DOHH2 (cell line): ENCODE data around the gene EEA1.

Experiments used
- H3F3A ChIP-seq: fragments of 200-600 bp; sonication (generic), shearing (Covaris generic); 2 replicates; pipeline ENCODE4 v1.6.0; 2016; ENCODE audit warnings: antibody characterized with exemption, mild to moderate bottlenecking; ENCODE audit not compliant: control insufficient read depth, insufficient read depth
- H3K27ac ChIP-seq: fragments of 200-600 bp; sonication (generic); 2 replicates; pipeline ENCODE4 v1.5.1; 2014; ENCODE audit warnings: low read depth, mild to moderate bottlenecking, low read length, moderate library complexity
- H3K27me3 ChIP-seq: fragments of 200-600 bp; sonication (generic); 2 replicates; pipeline ENCODE4 v1.6.1; 2014; ENCODE audit warnings: mild to moderate bottlenecking, low read length, mixed read lengths; ENCODE audit not compliant: control insufficient read depth
- H3K36me3 ChIP-seq: fragments of 200-600 bp; sonication (generic); 2 replicates; pipeline ENCODE4 v1.6.1; 2014; ENCODE audit warnings: mild to moderate bottlenecking, low read length, moderate library complexity, mixed read lengths; ENCODE audit not compliant: control insufficient read depth
- H3K4me1 ChIP-seq: fragments of 200-600 bp; sonication (generic); 2 replicates; pipeline ENCODE4 v1.6.1; 2014; ENCODE audit warnings: mild to moderate bottlenecking, low read length, mixed read lengths; ENCODE audit not compliant: control insufficient read depth
- H3K4me2 ChIP-seq: fragments of 200-600 bp; sonication (generic); 2 replicates; pipeline ENCODE4 v1.6.0; 2014; ENCODE audit warnings: mild to moderate bottlenecking, low read length, moderate library complexity
- H3K4me3 ChIP-seq: fragments of 200-600 bp; sonication (generic); 2 replicates; pipeline ENCODE4 v1.5.1; 2014; ENCODE audit warnings: mild to moderate bottlenecking, low read length, mixed read lengths
- H3K79me2 ChIP-seq: fragments of 200-600 bp; sonication (generic); 2 replicates; pipeline ENCODE4 v1.6.1; 2014; ENCODE audit warnings: mild to moderate bottlenecking, low read length, mixed read lengths; ENCODE audit not compliant: control insufficient read depth
- H3K9me2 ChIP-seq: fragments of 200-600 bp; sonication (generic); replicated peaks from 2 replicates; pipeline ENCODE4 v1.6.1; 2014; ENCODE audit warnings: mild to moderate bottlenecking, low read length, mixed read lengths; ENCODE audit not compliant: control insufficient read depth
- H3K9me3 ChIP-seq: fragments of 200-600 bp; sonication (generic); 2 replicates; pipeline ENCODE4 v1.6.1; 2014; ENCODE audit warnings: antibody characterized with exemption, low read length, mixed read lengths; ENCODE audit not compliant: control insufficient read depth, insufficient read depth
- H4K20me1 ChIP-seq: fragments of 200-600 bp; sonication (generic); 2 replicates; pipeline ENCODE4 v1.6.0; 2014; ENCODE audit warnings: low read depth, mild to moderate bottlenecking, antibody characterized with exemption, low read length, moderate library complexity; ENCODE audit not compliant: control insufficient read depth, insufficient read depth
- CTCF ChIP-seq: fragments of 200-600 bp; sonication (generic); IDR thresholded peaks from one replicate; pipeline ENCODE4 v1.5.1; 2014; ENCODE audit warnings: antibody characterized with exemption, mild to moderate bottlenecking, low read depth, low read length; ENCODE audit not compliant: poor library complexity, severe bottlenecking
- EZH2phosphoT487 ChIP-seq: fragments of 200-600 bp; sonication (generic); IDR thresholded peaks from 2 replicates; pipeline ENCODE4 v1.6.1; 2017; ENCODE audit warnings: borderline replicate concordance, mild to moderate bottlenecking, antibody characterized with exemption, low read length, moderate library complexity, mixed read lengths

The EEA1 gene

GRCh38 chr12:92947589-92948215 is 18.6 kb upstream of the EEA1 start:
- Histone ChIP-seq H3F3A (no peaks in the 10 kb centered on the region), H3K27me3 (no peaks in the 10 kb centered on the region), H3K79me2 (no peaks in the 10 kb centered on the region), H3K4me1 (peaks cover 6% of the 10 kb centered on the region), H3K9me3 (no peaks in the 10 kb centered on the region), H3K4me3 (no peak overlapping the region), H3K4me2 (no peak overlapping the region), H3K9me2 (no peaks in the 10 kb centered on the region), H3K36me3 (no peaks in the 10 kb centered on the region), H3K27ac (no peak overlapping the region), H4K20me1 (no peaks in the 10 kb centered on the region)
- TF ChIP-seq CTCF (no peak), EZH2phosphoT487 (no peak)

GRCh38 chr12:92945659-92946220 is 16.6 kb upstream of the EEA1 start:
- no peaks in the 10 kb centered on the region for H3K79me2 ChIP-seq
- TF ChIP-seq CTCF (no peak), EZH2phosphoT487 (no peak)
- H3F3A ChIP-seq: no peaks in the 10 kb centered on the region
- no peaks in the 10 kb centered on the region for H4K20me1 ChIP-seq
- H3K4me3 ChIP-seq: no peak overlapping the region
- H3K4me2 ChIP-seq: no peak overlapping the region
- no peaks in the 10 kb centered on the region for H3K9me2 ChIP-seq
- no peaks in the 10 kb centered on the region for H3K36me3 ChIP-seq
- no peak overlapping the region for H3K27ac ChIP-seq
- H3K4me1 ChIP-seq: peaks cover 10% of the 10 kb centered on the region
- no peaks in the 10 kb centered on the region for H3K27me3 ChIP-seq
- peaks cover 4% of the 10 kb centered on the region; the same call in 1 of the 2 replicates for H3K9me3 ChIP-seq

GRCh38 chr12:92943482-92944250 is 14.6 kb upstream of the EEA1 start:
- H3K4me1 ChIP-seq: peaks cover 11% of the 10 kb centered on the region
- H3K4me2 ChIP-seq: no peak overlapping the region
- H3K4me3 ChIP-seq: no peak overlapping the region
- H3K27me3 ChIP-seq: no peaks in the 10 kb centered on the region
- H3K27ac ChIP-seq: no peak overlapping the region
- H4K20me1 ChIP-seq: no peaks in the 10 kb centered on the region
- H3K9me2 ChIP-seq: no peaks in the 10 kb centered on the region
- no peaks in the 10 kb centered on the region for H3K36me3 ChIP-seq
- TF ChIP-seq EZH2phosphoT487 (no peak), CTCF (peak; percentile 17)
- H3K9me3 ChIP-seq: peaks cover 4% of the 10 kb centered on the region; the same call in 1 of the 2 replicates
- H3K79me2 ChIP-seq: no peaks in the 10 kb centered on the region
- H3F3A ChIP-seq: no peaks in the 10 kb centered on the region
